HG03175 (cell line): ENCODE measurements around the gene FERMT3.
A peak's percentile ranks its signal among the peaks of the same experiment; 100 is the strongest.

ENCODE experiments used
- ATAC-seq: cut with Tn5 transposase; IDR thresholded peaks from one replicate; pipeline ENCODE4 v1.9.1; 2021; ENCODE audit warnings: mild to moderate bottlenecking, moderate library complexity; ENCODE audit not compliant: unreplicated experiment

FERMT3 gene

GRCh38 chr11:64262271-64263002 lies 55.9 kb downstream of the FERMT3 start:
- ATAC-seq: no peak

DNA sequence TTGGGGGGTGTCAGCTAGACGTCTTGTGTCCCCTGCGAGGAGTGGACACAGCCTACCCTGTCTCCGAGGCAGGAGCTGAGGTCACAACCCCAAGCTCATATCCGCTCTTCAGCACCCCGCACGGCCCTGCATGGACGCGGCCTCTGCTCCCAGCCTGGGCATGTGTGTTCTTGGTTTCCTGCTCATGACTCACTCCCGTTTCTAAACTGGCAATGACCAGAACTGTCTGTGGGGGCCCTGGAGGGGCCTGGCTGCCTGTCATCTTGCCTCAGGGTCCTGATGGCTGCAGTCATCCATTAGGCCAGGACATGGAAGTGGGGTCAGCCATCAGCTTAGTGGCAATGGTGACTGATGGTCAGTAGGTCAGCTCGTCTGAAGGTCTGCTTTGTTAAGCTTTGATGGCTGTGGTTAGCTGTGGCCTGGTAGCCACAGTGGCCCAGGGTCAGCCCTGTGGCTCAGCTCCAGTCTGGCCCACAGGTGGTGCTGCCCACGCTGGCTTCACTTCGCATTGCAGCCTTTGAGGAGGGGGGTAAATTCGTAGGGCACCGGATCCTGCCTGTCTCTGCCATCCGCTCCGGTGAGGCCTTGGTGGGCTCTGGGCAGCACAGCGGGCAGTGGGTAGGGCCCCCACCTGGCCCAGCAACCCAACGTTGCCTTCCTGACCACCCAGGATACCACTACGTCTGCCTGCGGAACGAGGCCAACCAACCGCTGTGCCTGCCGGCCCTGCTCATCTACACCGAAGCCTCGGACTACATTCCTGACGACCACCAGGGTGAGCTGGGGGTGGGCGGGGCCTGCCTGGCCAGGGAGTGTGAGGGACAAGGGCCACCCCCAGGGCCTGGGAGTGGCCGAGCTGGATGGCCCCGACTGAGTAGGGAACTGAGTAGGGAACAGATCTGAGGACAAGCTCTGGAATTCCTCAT lies 56.8 kb downstream of the FERMT3 start:
- no peak for ATAC-seq

DNA sequence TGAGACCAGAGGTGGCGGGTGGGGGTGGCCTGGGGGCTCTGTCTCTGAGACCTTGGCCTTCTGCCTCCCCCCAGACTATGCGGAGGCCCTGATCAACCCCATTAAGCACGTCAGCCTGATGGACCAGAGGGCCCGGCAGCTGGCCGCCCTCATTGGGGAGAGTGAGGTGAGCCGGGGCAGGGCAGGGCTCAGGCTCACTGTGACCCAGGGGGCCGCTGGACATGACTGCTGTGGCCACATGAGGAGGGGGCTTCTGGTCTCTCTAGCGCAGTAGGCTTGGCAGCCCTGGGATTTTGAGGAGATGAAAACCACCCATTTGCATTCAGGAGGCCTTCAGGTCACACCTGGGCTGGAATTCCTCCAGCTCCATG lies 57.4 kb downstream of the FERMT3 start:
- no peak for ATAC-seq

GRCh38 chr11:64264371-64264852 lies 57.9 kb downstream of the FERMT3 start:
- ATAC-seq: no peak

GRCh38 chr11:64265176-64266160 lies 58.9 kb downstream of the FERMT3 start:
- no peak for ATAC-seq

- ATAC-seq: no peak
Measured at GRCh38 chr11:64266339-64266738, 59.8 kb downstream of the FERMT3 start.

GRCh38 chr11:64267207-64267945 lies 60.9 kb downstream of the FERMT3 start:
- no peak for ATAC-seq

DNA sequence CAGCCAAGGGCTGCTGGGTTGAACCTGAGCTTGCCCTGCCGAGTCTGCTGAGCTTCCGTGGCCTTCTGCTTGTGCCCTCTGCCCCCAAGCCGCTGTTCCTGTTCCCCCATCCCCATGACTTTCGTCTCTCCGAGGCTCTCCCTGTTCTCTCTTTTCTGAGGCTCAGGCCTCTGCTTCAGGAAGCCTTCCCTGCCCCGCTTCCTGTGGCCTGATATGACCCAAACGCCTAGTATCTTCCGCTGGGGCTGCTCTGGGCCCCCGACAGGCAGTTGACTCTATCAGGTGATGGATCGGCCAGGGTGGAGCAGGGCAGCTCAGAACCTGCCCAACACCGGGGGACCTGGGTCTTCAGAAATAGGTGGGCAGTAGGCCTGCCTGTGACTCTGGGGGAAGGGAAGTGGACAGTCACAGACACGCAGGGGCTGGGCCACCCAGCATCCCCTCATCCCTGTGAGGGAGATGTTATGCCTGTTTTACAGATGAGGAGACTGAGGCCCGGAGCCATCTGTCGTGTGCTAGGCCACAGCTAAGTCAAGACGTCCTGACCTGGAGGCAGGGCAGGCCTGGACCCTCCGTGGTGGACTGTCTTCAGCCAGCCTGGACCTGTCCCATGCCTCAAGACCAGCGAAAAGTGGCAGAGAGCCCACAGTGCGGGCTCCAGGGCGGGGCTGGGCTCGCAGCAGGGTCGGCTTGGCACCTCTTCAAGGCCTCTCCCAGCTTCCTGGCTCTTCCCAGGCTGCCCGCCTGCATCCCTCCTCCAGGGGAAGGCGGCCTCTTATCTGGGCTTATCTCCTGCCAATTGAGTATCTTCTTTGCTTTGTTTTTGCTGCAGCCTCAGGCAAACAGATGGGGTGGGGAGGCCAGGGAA lies 61.7 kb downstream of the FERMT3 start:
- no peak for ATAC-seq

GRCh38 chr11:64268893-64269539 lies 62.5 kb downstream of the FERMT3 start:
- ATAC-seq: peak; percentile 4

- ATAC-seq: peak; percentile 63
Measured at GRCh38 chr11:64269540-64270220, 63.2 kb downstream of the FERMT3 start.
